ENCODE data around the gene S100A13. TPM values are rescaled to one million over a fixed set of nuclear protein-coding genes. Genes with fewer than 3 reads are reported as not detected.

Gene S100A13
- polyA plus RNA-seq, 3 donors = 143 to 162 (median 159) TPM

GRCh38 chr1:153614906-153615305 lies 12.4 kb downstream of the S100A13 start:
- DNase-seq (ENCODE audit: extremely low read depth in 1 of 11, low read depth in 9 of 11, low spot score in 4 of 11) = no peak

- no peak for DNase-seq (ENCODE audit: extremely low read depth in 1 of 11, low read depth in 9 of 11, low spot score in 4 of 11)
Observed at GRCh38 chr1:153614189-153614900, 13.0 kb downstream of the S100A13 start.

- DNase-seq (ENCODE audit: extremely low read depth in 1 of 11, low read depth in 9 of 11, low spot score in 4 of 11) = no peak
Observed at GRCh38 chr1:153613406-153613805, 13.9 kb downstream of the S100A13 start.

DNA sequence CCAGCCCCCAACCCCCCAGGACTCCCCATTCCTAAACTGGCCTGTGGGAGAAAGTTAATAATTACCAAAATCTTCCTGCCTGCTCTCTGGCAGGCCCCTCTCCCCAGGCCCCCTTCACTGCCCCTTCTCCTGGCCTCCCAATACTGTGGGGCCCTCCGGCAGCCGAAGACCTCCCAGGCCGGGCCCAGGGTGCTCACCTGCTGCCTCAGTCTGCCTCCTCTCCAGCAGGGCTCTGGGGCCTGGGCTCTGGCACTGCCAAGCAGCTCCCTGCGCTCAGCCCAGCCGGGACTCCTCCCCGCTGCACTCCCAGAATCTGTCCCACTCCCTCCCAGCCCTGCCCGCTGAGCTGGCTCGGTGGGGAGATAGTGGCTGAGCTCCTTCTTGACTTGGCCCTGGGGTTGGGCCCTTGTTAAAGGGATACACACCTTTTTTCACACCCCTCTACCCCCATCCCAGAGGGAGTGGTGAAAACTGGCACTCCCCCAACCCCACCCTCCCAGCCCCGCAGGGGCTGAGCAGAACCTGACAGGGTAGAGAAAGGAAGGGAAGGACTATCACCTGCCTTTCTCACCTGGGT lies 14.5 kb downstream of the S100A13 start, which contains the start of gene S100A16:
TSS of gene S100A16 (minus strand) at position 383 of the 577 bp plus-strand sequence. CDS start 4,986 bp downstream, outside the sequence.
- peak in 1 of 11 donors; percentile 65 for DNase-seq (ENCODE audit: extremely low read depth in 1 of 11, low read depth in 9 of 11, low spot score in 4 of 11)

DNA sequence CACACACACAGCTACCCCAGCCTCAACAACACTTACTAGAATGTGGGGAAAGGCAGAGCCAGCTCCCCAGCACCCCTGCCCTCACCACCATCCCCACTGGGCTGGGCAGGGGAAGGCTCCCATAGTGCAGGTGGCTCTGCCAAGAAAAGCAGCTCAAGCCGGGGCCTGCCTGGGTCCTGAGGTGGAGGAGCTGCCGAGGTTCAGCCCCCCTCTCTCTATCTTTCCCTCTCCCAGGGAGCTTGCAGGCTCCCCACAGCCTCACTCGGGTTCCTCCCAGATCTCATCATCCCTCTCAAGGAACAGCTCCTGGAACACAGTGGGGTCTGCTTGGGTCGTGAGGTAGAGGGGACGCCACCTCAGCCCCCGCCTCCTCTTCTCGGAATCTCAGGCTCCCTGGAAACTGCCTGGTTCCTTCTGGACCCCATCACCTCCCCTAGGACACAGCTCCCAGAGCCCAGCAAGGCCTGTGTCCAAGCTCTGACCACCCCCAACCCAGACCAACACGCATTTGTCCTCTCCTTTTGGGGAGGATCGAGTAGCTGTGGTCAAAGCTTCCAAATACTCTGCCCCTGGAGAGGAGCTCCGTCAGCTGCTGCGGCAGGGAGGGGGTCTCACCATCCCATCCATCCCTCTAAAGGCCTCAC lies 15.1 kb downstream of the S100A13 start:
- DNase-seq (ENCODE audit: extremely low read depth in 1 of 11, low read depth in 9 of 11, low spot score in 4 of 11) = no peak

DNA sequence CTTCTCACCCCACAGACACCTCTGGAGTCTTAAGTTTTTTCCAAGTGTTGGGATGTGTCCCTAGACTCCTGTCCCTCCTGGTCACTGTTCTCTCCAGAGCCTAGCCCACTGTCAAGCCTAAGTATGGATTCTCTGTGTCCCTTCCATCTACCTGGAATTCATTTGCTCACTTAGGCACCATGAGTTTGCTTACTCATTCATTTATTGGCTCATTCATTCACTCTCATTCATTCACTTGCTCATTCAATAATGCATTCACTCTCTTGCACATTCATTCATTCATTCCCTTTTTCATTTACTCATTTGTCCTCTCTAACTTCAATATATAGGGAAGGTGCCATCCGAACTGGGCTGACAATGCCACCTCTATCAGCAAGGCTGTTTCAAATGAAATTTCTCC lies 15.9 kb downstream of the S100A13 start:
- no peak for DNase-seq (ENCODE audit: extremely low read depth in 1 of 11, low read depth in 9 of 11, low spot score in 4 of 11)

DNA sequence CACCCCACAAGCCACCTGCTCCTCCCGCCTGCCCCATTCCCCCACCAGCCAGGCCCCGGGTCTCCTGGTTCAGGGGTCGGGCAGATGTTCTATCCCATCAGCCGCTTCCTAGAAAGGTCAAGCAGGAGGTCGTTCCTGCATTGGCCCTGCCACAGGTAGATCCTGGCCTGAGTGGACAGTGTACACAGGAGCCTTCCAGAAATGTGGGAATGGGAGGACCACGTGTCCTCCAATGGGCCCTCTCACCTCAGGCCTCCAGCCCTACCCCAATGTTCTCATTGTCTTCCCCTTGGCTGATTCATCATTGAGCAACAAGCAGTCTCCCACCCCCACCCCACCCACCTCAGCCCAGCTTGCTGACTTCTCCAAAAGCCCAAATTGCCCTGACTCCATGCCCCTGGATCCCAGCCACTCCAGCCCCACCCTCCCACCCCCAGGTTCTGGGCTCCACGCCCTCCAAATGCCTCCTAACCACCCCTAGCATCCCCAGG lies 16.4 kb downstream of the S100A13 start:
- DNase-seq (ENCODE audit: extremely low read depth in 1 of 11, low read depth in 9 of 11, low spot score in 4 of 11) = no peak

DNA sequence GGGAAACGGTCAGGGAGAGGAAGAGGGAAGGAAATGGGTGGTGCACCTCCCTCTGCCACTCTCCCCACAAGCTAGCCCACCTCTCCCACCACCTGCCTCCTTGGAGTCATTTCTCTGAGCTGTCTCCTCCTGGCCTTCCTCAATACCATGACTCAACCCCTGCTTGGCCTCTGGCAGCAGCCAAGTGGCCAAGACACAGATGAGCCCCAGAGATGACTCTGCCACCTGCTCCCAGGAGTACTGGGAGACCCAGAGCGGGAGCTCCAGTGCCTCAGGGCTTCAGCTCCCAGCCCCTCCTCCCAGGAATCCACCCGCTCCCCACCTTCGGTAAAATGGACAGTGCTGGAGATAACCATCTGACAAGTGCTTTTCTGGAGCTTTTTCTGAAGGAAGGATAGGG lies 17.0 kb downstream of the S100A13 start:
- DNase-seq (ENCODE audit: extremely low read depth in 1 of 11, low read depth in 9 of 11, low spot score in 4 of 11) = no peak

DNA sequence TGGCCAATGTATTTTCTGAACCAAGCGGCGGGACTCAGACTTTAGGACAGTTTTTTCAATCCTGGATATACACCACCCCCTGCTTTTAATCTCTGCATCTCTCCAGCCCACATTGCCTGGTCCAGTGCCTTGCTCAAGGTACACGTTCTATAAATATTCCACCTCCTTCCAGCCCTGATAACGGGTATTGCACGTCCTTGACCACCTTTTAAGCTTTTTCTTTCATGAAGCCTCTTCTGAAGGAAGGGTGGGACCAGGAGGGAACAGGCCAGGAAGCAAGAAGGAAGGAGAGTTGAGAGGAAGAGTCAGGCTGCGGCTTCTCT lies 17.8 kb downstream of the S100A13 start:
- no peak for DNase-seq (ENCODE audit: extremely low read depth in 1 of 11, low read depth in 9 of 11, low spot score in 4 of 11)

GRCh38 chr1:153608742-153609584 lies 18.3 kb downstream of the S100A13 start:
- peak in 1 of 11 donors; percentile 42 for DNase-seq (ENCODE audit: extremely low read depth in 1 of 11, low read depth in 9 of 11, low spot score in 4 of 11)

GRCh38 chr1:153608089-153608682 lies 19.1 kb downstream of the S100A13 start:
- no peak for DNase-seq (ENCODE audit: extremely low read depth in 1 of 11, low read depth in 9 of 11, low spot score in 4 of 11)

- no peak for DNase-seq (ENCODE audit: extremely low read depth in 1 of 11, low read depth in 9 of 11, low spot score in 4 of 11)
Observed at GRCh38 chr1:153607381-153607780, 19.9 kb downstream of the S100A13 start.

- no peak for DNase-seq (ENCODE audit: extremely low read depth in 1 of 11, low read depth in 9 of 11, low spot score in 4 of 11)
Observed at GRCh38 chr1:153606194-153606593, 21.1 kb downstream of the S100A13 start.

GRCh38 chr1:153602749-153603148 lies 24.6 kb downstream of the S100A13 start:
- DNase-seq (ENCODE audit: extremely low read depth in 1 of 11, low read depth in 9 of 11, low spot score in 4 of 11) = no peak

GRCh38 chr1:153599847-153600246 lies 27.5 kb downstream of the S100A13 start:
- DNase-seq (ENCODE audit: extremely low read depth in 1 of 11, low read depth in 9 of 11, low spot score in 4 of 11) = no peak

DNA sequence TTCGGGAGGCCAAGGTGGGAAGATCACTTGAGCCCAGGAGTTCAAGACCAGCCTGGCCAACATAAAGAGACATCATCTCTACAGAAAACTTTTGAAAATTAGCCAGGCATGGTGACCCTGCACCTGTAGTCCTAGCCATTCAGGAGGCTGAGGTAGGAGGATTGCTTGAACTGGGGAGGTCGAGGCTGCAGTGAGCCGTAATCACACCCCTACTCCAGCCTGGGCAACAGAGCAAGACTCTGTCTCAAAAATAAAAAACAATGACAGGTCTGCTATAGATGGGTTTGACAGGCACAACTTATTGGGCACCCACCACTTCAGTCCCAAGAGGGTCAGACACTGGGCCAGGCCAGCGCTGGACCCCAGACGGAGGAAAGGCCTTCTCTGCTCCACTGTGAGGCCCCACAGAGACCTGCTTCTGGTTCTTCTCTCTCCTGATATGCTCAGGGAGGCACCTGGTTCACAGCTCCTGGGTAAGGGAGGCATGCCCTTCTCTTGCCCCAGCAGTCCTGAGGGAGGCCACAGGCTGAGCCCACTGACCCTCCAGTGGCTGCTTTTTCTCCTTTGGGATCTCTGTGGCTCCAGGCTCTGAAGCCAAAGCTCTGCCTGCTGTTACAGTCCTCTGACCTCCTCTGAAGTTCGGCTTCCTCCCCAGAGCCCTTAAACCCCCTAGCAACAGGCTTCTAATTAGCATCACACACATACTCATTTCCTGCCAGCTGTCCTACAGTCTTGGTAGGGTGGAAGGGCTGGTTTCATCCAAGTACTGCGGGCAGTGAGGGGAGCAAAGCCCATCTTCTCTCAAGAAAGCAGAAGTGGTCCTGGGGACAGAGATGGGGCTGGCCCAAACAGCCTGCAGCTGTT lies 28.8 kb downstream of the S100A13 start:
- no peak for DNase-seq (ENCODE audit: extremely low read depth in 1 of 11, low read depth in 9 of 11, low spot score in 4 of 11)

GRCh38 chr1:153597206-153597605 lies 30.1 kb downstream of the S100A13 start:
- DNase-seq (ENCODE audit: extremely low read depth in 1 of 11, low read depth in 9 of 11, low spot score in 4 of 11) = no peak

DNA sequence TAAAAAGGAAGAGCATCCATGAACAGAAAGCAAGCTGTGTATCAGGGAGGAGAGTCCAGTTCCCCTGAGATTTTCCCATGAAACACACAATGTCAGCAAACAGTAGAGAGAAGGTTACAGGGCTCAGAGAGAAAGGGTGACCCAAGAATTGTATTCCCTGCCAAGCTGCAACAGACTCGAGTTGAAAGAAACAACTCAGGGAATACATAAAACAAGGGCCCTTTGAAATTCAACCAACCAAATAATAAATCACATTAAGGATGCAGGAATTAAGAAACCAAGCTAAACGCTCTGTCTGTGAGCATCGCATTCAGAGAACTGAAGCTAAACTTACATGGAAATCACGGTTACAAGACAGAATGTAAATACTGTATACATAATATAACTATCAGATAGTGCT lies 34.6 kb downstream of the S100A13 start:
- no peak for DNase-seq (ENCODE audit: extremely low read depth in 1 of 11, low read depth in 9 of 11, low spot score in 4 of 11)

Data from renal cortex interstitium (tissue), 11 donors.